Left lung (tissue), 10 donors: ENCODE measurements around the gene GYPE. TPM values are rescaled to one million over a fixed set of nuclear protein-coding genes. Genes with fewer than 3 reads are reported as not detected.
"Not testable (repeated sequence)": the region's sequence is repeated elsewhere in the genome, so short reads cannot be mapped to it uniquely, and the experiment has no call there.

Experiments used
- ATAC-seq: fragments of 200-7000 bp; cut with Tn5 transposase; one replicate; pipeline ENCODE4 v1.9.1; 2020; ENCODE audit warnings: moderate library complexity
- DNase-seq, 4 donors: peaks; one replicate each; pipeline ENCODE4 v3.0.0-alpha.2; 2013 to 2020
- H3K27ac ChIP-seq, 2 donors: fragments of 200-600 bp; sonication (generic) in 1 of 2; one replicate each; pipeline versions ENCODE4 v1.5.0 to v1.8.0; 2020 to 2021
- H3K27me3 ChIP-seq, 2 donors: fragments of 200-600 bp; sonication (generic) in 1 of 2; one replicate each; pipeline versions ENCODE4 v1.5.0 to v1.8.0; 2020 to 2021
- H3K36me3 ChIP-seq, 2 donors: fragments of 200-600 bp; sonication (generic) in 1 of 2; one replicate each; pipeline versions ENCODE4 v1.5.0 to v1.8.0; 2020 to 2021
- H3K4me1 ChIP-seq, 2 donors: fragments of 200-600 bp; one replicate each; pipeline ENCODE4 v1.8.0; 2021
- H3K4me3 ChIP-seq, 2 donors: fragments of 200-600 bp; sonication (generic) in 1 of 2; one replicate each; pipeline versions ENCODE4 v1.5.0 to v1.8.0; 2020 to 2021; ENCODE audit warnings: mild to moderate bottlenecking in 1 of 2
- H3K9me3 ChIP-seq, 2 donors: fragments of 200-600 bp; sonication (generic) in 1 of 2; one replicate each; pipeline versions ENCODE4 v1.5.0 to v1.8.0; 2020 to 2021
- intact Hi-C, 2 donors: fragments of 100-400 bp; cut with DNase I; formaldehyde crosslinking; loops; one replicate each; pipeline versions ENCODE4 v1.11.2 to v1.14.2; 2022
- polyA plus RNA-seq, 6 donors: library from polyadenylated mRNA; unstranded; fragments of 120-200 nt; gene quantifications; one replicate each; pipeline ENCODE4 v1.2.1, GENCODE V29; 2013; ENCODE audit not compliant: insufficient read length in 6 of 6
- total RNA-seq, 2 donors: library from RNA; stranded (reverse); fragmentation: NEBNext Ultra II Directional; extraction: Animal tissue kit (Norgen Biotek cat#: 25700); gene quantifications; one replicate each; pipeline ENCODE4 v1.2.1, GENCODE V29; 2021
- donor health status: DM: no; HTN: yes; CAD: no.
- donor health status: DM: no; HTN: no; CAD: no.

GYPE gene
- total and polyA plus RNA-seq, 8 donors, result 1.2 to 23.1 (median 15.3) TPM

DNA sequence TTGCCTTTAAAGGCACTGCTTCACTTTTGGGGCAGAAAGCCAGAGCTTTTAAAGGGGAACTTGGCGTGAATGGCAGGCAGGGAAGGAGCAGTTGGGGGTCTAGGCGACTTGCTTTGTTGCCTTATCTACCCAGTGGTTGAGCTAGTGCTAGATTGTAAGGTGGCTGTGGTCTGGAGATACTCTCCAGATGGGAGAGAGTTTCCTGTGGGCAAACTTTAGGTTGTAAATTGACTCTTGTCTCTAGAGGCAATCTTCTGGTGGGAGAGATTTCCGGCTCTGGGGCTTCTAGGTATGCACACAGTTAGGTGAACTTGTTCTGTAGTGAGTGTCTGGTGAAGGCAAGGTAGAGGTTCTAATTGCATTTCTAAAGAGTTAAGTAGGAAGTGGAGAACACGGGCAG is 50.7 kb downstream of the GYPE start:
- H3K4me3 ChIP-seq, DNase-seq, H3K36me3 ChIP-seq, H3K27ac ChIP-seq, intact Hi-C loops, H3K27me3 ChIP-seq, ATAC-seq, H3K4me1 ChIP-seq, H3K9me3 ChIP-seq: not testable (repeated sequence)

DNA sequence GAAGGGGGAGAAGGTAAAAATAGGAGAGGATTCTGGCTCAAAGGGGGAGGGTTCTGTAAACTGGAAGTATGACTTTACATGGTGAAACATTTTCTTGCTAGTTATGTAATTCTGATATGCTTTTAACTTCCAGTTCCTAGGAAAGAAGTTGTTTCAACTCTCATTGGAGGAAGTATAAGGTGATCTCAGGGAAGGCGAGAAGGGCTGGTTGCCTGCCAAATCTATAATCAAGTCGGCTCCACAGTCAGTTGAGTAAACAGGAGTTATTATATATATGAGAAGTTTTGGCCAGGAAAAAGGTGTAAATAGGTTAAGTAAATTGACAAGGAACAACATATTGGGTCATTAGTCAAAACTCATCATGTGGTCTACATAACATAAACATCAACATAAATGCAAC is 56.1 kb downstream of the GYPE start:
- H3K27ac ChIP-seq, H3K4me3 ChIP-seq, H3K4me1 ChIP-seq, H3K27me3 ChIP-seq, H3K36me3 ChIP-seq, intact Hi-C loops, H3K9me3 ChIP-seq, ATAC-seq: not testable (repeated sequence)
- peak in 1 of 4 donors; percentile 19 for DNase-seq

DNA sequence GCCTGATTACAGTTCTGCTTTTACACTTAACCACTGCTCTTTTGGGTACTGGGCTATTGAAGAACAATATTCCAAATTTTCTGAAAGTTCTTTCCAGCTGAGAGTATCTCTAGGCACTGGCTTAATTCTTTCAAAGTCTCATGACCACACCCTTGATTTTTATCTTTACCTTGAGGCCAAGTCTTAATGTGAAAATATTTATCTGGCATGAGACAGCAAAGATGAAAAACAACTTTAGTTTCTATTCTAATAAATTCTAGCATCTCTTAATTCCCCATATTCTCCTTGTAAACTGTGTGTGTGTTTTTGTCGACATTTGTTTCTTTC is 61.9 kb downstream of the GYPE start:
- DNase-seq, H3K27ac ChIP-seq: not testable (repeated sequence)

GRCh38 chr4:143842624-143843505 is 62.5 kb downstream of the GYPE start:
- H3K4me1 ChIP-seq, H3K36me3 ChIP-seq, H3K27ac ChIP-seq, intact Hi-C loops, H3K9me3 ChIP-seq, H3K27me3 ChIP-seq, ATAC-seq, H3K4me3 ChIP-seq: not testable (repeated sequence)
- DNase-seq, result peak in 2 of 4 donors; percentile 17 to 46

More for the DNA sequence above, 61.9 kb downstream of the GYPE start:
- H3K4me3 ChIP-seq, H3K36me3 ChIP-seq, ATAC-seq, H3K9me3 ChIP-seq, intact Hi-C loops, H3K27me3 ChIP-seq, H3K4me1 ChIP-seq: not testable (repeated sequence)

DNA sequence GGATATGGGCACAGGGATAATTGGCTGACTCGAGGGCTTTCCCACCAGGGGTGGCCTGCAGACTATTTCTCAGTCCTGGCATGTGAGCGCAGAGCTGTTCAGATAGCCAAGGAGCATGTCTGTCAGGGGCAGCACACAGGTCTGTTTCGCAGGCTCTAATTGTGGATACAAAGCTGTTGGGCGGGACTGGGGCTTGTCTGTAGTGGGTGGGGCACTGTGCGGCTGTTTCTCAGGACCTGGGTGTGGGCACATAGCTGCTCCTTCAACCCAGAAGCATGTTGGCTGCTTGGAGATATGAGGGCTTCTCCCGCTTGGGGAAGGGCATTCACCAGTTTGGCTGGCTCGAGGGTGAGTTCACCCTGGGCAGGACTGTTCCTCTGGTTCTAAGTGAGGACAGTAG is 65.9 kb downstream of the GYPE start:
- DNase-seq, intact Hi-C loops, H3K27me3 ChIP-seq, H3K4me1 ChIP-seq, H3K36me3 ChIP-seq, H3K4me3 ChIP-seq, ATAC-seq, H3K27ac ChIP-seq, H3K9me3 ChIP-seq: not testable (repeated sequence)

DNA sequence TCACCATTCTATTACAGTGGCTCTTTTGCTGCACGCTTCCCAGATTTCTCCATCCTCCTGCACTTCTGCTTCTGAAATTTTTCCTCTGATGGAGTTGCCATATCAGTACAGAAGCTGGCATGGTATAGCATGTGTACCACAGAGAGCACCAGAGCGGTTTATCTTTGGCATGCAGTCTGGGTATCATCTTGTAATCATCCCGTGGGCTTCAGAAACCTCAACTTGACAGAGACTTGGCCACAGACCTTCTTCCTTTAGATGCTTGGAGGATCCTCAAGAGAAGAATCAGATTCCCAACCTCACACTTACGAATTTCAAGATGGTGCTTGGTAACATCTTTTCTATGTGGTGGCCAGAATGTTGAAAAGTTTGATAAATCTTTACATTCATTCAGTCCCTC is 71.2 kb downstream of the GYPE start:
- intact Hi-C loops, H3K4me3 ChIP-seq, H3K36me3 ChIP-seq, H3K27ac ChIP-seq, H3K27me3 ChIP-seq, ATAC-seq, DNase-seq, H3K4me1 ChIP-seq: not testable (repeated sequence)
- H3K9me3 ChIP-seq, result peaks cover 0 to 17% of the 10 kb centered on the region in 2 donors

GRCh38 chr4:143833676-143834075 is 71.7 kb downstream of the GYPE start:
- intact Hi-C loops, H3K4me1 ChIP-seq, H3K4me3 ChIP-seq, H3K27me3 ChIP-seq, H3K27ac ChIP-seq, ATAC-seq, H3K36me3 ChIP-seq, DNase-seq: not testable (repeated sequence)
- peaks cover 0 to 17% of the 10 kb centered on the region in 2 donors for H3K9me3 ChIP-seq

DNA sequence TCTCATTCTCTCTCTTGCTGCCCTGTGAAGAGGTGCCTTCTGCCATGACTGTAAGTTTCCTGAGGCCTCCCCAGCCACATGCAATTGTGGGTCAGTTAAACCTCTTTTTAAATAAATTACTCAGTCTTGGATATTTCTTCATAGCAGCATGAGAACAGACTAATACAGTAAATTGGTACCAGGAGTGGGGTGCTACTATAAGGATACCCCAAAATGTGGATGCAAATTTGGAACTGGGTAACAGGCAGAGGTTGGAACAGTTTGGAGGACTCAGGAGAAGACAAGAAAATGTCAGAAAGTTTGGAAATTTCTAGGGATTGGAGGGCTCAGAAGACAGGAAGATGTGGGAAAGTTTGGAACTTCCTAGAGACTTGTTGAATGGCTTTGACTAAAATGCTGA is 74.8 kb downstream of the GYPE start:
- H3K27me3 ChIP-seq, H3K4me3 ChIP-seq, H3K4me1 ChIP-seq, intact Hi-C loops, H3K27ac ChIP-seq, H3K36me3 ChIP-seq, ATAC-seq, DNase-seq: not testable (repeated sequence)
- H3K9me3 ChIP-seq, result peaks cover 0 to 17% of the 10 kb centered on the region in 2 donors

GRCh38 chr4:143829239-143829620 is 76.1 kb downstream of the GYPE start:
- H3K4me3 ChIP-seq, result peak overlapping the region in 1 of 2 donors; percentile 9
- H3K4me1 ChIP-seq, H3K36me3 ChIP-seq, H3K27ac ChIP-seq, intact Hi-C loops, H3K27me3 ChIP-seq: not testable (repeated sequence)
- ATAC-seq (peak; percentile 90), DNase-seq (peak in 1 of 4 donors; percentile 16)
- H3K9me3 ChIP-seq, result peaks cover 0 to 17% of the 10 kb centered on the region in 2 donors

Other genes with a start within 250 kb of the GYPE start
- gene FREM3, start 204.9 kb downstream of the GYPE start, total RNA-seq, result under 1 TPM in 1 of 2 donors, not detected in 1; 0.09 TPM
- gene FREM3, start 204.9 kb downstream of the GYPE start, polyA plus RNA-seq, result 10 to 100 TPM in 3 of 6 donors, 1 to 10 TPM in 3; 7.3 to 15.9 (median 10.3) TPM
- not detected for gene GYPB, start 113.8 kb upstream of the GYPE start, total RNA-seq
- 1 to 10 TPM; 5.9 to 8.9 (median 7.9) TPM for gene GYPB, start 113.8 kb upstream of the GYPE start, polyA plus RNA-seq
- not detected for gene GYPA, start 235.2 kb upstream of the GYPE start, total RNA-seq
- gene GYPA, start 235.2 kb upstream of the GYPE start, polyA plus RNA-seq, result 10 to 100 TPM in 1 of 6 donors, 1 to 10 TPM in 5; 3.4 to 12.4 (median 6.9) TPM